ENCODE results near the gene HOXA1.

HOXA1 gene

GRCh38 chr7:27104341-27105058 lies 8.7 kb upstream of the HOXA1 start:
- DNase-seq, result no peak

- no peak for DNase-seq
These were observed 7.9 kb upstream of the HOXA1 start for GRCh38 chr7:27103489-27104226.

- DNase-seq, result no peak
These were observed 7.0 kb upstream of the HOXA1 start, which contains the start of gene HOXA2 for GRCh38 chr7:27102581-27103442. Gene HOXA2, minus strand, starts transcription at chr7:27102683. Its CDS starts 183 bp downstream, at chr7:27102500.

- no peak for DNase-seq
These were observed 6.3 kb upstream of the HOXA1 start for GRCh38 chr7:27101957-27102580.

GRCh38 chr7:27101171-27101956 lies 5.6 kb upstream of the HOXA1 start:
- DNase-seq, result no peak

- no peak for DNase-seq
These were observed 4.9 kb upstream of the HOXA1 start for GRCh38 chr7:27100694-27101170.

GRCh38 chr7:27099453-27100370 lies 3.9 kb upstream of the HOXA1 start:
- no peak for DNase-seq

GRCh38 chr7:27098578-27099451 lies 3.0 kb upstream of the HOXA1 start:
- DNase-seq, result no peak

GRCh38 chr7:27097686-27098577 lies 2.1 kb upstream of the HOXA1 start:
- no peak for DNase-seq

- no peak for DNase-seq
These were observed 1.1 kb upstream of the HOXA1 start for GRCh38 chr7:27096768-27097514.

- no peak for DNase-seq
These were observed 527 bp downstream of the HOXA1 start for GRCh38 chr7:27095050-27095896.

- no peak for DNase-seq
These were observed 1.3 kb downstream of the HOXA1 start for GRCh38 chr7:27094304-27095049.

- DNase-seq, result no peak
These were observed 2.5 kb downstream of the HOXA1 start for GRCh38 chr7:27093184-27093895.

- DNase-seq, result no peak
These were observed 3.0 kb downstream of the HOXA1 start for GRCh38 chr7:27092819-27093110.

GRCh38 chr7:27091941-27092818 lies 3.6 kb downstream of the HOXA1 start:
- no peak for DNase-seq
